ENCODE data around the gene STRAP.

- TF ChIP-seq NFIC (IDR thresholded peaks at IDR 0.05): no peak
- no peak for TF ChIP-seq TEAD4 (IDR thresholded peaks at IDR 0.05)
- TF ChIP-seq CEBPB (IDR thresholded peaks at IDR 0.05): no peak
- TF ChIP-seq REST (IDR thresholded peaks at IDR 0.05; ENCODE audit: low read depth): no peak
- TF ChIP-seq YY1 (IDR thresholded peaks at IDR 0.05; ENCODE audit: low read depth): no peak
- no peak for TF ChIP-seq RAD21 (IDR thresholded peaks at IDR 0.05; ENCODE audit: low read depth)
- TF ChIP-seq TCF12 (IDR thresholded peaks at IDR 0.05; ENCODE audit: low read depth): no peak
- no peak for TF ChIP-seq CREB1 (IDR thresholded peaks at IDR 0.05; ENCODE audit: low read depth)
- TF ChIP-seq MAX (IDR thresholded peaks at IDR 0.05): no peak
- TF ChIP-seq EP300 (IDR thresholded peaks at IDR 0.05; ENCODE audit: borderline replicate concordance): no peak
- no peak for TF ChIP-seq EGR1 (IDR thresholded peaks at IDR 0.05)
- no peak for TF ChIP-seq TAF1 (IDR thresholded peaks at IDR 0.05; ENCODE audit: low read depth)
Measured at GRCh38 chr12:15854916-15855315, 27.3 kb upstream of the STRAP start.
